Anterior cingulate cortex (tissue), 58 donors: ENCODE results near the gene NOX5.

Experiments used
- DNase-seq, 58 donors: peaks; one replicate each; lab custom pipeline; 2025; lab: John Stamatoyannopoulos, UW

Gene NOX5

DNA sequence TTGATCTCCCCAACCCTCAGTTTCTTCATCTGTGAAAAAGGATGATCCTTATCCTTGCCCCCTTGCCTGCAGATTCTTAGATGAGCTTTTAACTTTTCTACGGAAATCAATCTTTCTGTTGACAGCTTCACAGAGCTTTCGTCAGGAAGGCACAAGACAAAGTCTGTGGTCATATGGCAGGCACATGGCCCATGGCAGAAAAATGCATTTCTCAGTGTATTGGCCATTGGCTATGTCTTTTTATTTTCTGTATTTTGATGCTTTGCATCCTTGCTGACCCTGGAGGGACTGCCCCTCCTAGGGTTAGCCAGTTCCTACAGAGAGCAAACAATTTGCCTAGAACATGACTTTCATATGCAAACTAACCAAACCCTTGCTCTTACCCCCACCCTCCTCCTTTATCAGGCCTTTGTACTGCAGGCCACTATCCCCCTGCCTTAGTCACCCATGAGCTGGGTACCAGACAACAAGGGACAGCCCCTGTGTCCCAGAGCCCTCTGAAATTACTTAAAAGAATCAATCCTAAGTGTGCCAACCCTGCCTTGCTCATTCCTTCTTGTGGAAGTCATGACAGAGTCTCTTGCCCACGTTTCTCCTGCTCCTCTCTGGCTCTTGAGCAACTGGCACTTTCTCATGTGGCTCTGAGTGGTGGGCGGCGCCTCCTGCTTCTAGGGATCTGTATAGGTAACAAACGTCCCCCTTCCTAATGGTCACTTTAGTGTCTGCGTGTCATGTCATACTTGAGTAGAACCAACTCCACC, 24.1 kb upstream of the NOX5 start:
- peak in 8 of 58 donors; percentile 5 to 20 (median 8) for DNase-seq

- DNase-seq, result no peak
Observed at GRCh38 chr15:68990992-68991500, 23.4 kb upstream of the NOX5 start.

DNA sequence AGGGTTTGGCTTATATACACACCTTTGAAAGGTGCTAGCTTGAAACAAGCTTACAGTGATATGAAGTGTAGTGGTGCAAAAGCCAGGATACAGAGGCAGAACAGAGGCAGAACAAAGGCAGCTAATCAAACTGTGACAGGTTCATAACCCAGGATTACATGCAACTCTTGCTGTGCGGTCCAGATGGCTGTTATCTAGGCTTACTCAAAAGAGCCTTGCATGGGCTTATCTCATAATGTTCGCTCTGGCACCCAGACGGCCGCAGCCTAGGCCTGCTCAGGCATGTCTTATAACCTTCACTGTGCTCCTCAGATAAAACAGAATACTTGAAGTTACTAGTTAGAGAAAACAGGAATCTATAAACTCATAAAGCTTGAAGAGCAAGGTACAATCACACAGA, 22.8 kb upstream of the NOX5 start:
- no peak for DNase-seq

DNA sequence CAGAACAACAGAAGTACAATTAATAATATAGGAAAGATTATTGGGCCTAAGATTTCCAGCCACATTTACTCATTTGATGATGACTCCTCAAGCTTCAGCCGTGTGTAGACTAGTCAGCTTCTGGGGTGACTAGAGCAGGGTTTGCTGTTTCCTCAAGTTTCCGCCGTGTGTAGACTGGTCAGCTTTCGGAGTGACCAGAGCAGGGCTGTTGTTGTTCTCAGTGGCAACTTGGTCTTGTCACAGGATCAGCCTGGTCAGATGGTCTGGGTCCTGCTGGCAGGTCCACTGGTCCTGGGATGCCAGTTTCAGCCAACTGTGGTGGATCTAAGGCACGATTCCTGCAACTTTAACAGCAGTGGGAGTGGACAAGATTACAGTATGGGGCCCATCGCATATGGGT, 21.8 kb upstream of the NOX5 start:
- DNase-seq, result no peak

DNA sequence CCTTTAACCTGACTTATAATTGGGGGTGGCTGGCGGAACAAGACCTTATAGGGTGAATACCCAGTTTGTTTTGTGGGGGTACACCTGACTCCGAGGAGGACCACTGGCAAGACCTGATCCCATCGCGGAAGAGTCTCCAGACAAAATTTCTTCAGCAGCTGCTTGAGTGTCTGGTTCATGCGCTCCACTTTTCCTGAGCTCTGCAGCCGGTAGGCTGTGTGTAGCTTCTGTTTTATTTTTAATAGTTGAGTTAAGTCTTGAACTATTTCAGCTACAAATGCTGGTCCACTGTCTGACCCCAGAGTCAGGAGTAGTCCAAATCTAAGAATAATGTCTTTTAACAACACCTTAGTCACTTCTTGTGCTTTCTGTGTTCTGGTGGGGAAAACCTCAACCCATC, 21.2 kb upstream of the NOX5 start:
- no peak for DNase-seq

- DNase-seq, result no peak
Observed at GRCh38 chr15:68994149-68994548, 20.3 kb upstream of the NOX5 start.

DNA sequence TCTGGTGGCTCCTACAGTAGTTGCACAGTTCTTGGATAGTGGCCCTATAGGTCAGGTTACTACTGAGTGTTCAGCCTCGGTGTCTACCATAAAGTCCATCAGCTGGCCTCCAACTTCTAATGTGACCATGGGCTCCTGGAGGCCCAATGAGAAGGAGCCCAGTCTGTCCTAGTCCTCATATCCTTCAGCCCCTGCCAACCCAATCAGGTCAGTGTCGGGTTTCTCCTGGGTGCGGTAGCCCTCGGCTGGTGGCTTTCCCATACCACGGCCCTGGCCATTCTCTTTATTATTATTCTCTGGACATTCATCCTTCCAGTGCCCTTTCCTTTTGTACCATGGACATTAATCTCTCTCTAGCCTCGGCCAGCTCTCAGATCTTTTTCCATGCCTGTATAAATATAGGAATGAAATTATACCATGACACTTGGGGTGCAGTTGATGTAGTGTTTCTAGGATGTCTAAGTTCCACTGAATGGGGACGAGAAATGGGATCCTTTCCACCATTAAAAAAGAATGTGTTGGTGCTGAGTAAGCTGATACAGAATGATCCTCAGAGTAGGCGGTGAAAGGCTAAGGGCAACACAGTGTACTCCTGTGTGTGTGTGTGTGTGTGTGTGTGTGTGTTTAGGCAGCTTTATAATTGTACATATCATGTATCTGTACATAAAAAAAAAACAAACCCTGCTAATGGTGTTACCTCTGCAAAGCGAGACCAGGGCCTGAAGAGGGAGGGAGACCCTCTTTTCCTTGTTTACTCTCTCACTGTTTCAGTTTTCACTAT, 19.3 kb upstream of the NOX5 start:
- DNase-seq, result no peak

DNA sequence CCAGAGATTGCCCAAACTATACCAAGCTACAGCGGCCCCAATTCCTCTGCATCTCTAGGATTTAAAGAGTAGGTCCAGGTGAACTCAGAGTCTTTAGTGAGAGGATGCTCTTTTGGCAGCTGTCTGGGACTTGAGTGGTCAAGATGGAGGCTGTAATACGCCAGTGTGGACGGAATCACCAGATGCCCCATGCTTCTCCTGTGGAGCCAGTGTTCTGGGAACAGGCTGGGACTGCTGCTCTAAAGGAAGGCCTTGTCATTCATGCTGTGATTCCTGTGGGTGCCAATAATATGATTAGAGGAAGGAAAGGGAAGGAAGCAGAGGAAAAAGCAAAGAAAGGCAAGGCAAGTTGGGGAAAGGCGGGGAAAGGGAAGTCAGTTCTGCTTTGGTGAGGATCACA, 17.4 kb upstream of the NOX5 start:
- no peak for DNase-seq

GRCh38 chr15:68997930-68998777, 16.3 kb upstream of the NOX5 start:
- DNase-seq, result no peak

- DNase-seq, result no peak
Observed at GRCh38 chr15:68999091-68999490, 15.4 kb upstream of the NOX5 start.

DNA sequence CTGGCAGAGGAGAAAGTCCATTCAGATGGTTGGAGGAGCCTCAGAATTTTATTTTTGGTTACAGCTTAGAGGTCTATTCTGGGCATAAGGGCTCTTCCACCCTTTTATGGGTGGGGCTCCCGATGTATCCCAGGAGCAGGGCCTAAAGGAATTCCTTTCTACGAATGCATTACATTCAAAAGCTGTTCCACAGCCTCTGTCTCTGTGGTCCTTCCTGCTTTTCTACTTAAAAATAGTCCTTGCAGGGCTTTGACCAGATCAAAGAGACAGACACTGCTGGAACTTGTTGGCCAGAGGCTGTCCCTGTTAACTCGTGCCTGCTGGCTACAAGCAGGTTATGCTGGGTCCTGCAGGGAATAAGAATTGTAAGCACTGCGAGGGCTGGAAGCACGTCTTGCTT, 14.4 kb upstream of the NOX5 start:
- no peak for DNase-seq

DNA sequence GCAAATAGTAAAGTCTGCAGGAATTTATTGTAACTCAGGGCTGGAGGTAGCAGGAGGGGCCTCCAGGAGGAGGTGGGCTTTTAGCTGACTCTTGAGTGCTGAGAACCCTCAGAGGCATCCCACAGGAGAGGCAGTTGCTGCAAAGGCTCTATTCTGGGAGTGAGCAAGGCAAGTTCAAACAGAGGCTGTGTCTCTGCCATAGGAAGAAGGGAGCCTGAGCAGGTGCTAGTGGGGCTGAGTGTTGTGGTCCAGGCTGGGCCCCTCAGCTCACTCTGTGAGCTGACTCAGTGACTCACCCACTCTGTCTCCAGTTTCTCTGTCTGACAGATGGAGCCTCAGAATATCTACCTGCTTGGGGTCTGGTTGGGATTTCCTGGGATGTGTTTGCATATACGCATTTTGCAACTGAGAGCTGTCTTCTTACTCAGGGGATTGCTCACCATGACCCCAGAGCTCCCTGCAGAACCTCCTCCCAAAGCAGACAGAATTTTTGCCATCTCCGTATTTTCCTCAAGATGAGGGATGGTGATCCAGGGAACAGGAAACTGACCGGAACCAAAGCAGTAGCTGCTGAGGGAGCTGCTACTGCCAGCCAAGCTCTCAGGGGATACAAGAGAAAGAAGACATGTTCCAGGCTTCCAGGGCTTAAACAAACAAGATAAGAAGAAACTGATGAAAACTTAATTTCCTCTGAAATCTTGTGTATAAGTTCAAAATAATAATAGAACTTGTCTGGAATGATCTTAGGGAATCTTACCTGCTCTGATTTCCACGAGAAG, 13.6 kb upstream of the NOX5 start:
- DNase-seq, result no peak

- DNase-seq, result no peak
Observed at GRCh38 chr15:69002783-69003182, 11.7 kb upstream of the NOX5 start.

- no peak for DNase-seq
Observed at GRCh38 chr15:69004011-69004410, 10.5 kb upstream of the NOX5 start.

DNA sequence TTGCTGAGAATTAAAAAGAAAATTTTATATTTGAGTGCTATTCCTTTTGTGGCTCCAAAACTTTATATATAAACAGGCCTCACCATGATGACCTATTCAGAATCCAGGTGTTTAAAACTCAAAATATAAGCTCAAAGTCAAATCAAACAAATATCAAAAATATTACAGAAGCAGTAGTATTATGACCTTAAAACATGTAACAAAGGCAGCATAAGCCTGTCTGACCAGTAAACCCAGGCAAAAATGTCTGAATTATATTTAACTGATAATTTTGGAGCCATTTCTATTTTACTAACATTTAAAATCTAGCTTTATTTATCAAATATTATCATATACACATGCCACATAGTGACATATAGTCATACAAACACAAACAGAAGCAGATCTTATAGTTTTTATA, 6.4 kb upstream of the NOX5 start:
- DNase-seq, result no peak

- DNase-seq, result no peak
Observed at GRCh38 chr15:69009341-69009740, 5.2 kb upstream of the NOX5 start.

- no peak for DNase-seq
Observed at GRCh38 chr15:69011641-69012040, 2.9 kb upstream of the NOX5 start.

GRCh38 chr15:69012761-69013364, 1.6 kb upstream of the NOX5 start:
- DNase-seq, result no peak

- DNase-seq, result no peak
Observed at GRCh38 chr15:69013726-69014406, 629 bp upstream of the NOX5 start.
